ENCODE results near the gene ESRRB. TPM values are rescaled to one million over a fixed set of nuclear protein-coding genes. Genes with fewer than 3 reads are reported as not detected.

The ESRRB gene
- polyA plus RNA-seq (ENCODE audit: low read depth in 6 of 6): not detected

GRCh38 chr14:76375947-76376404, at the start of gene ESRRB:
Gene ESRRB, plus strand, starts transcription at chr14:76376137. Its CDS starts 265 bp downstream, at chr14:76376402.
- Mint-ChIP-seq H3K4me1 (peaks cover 4 to 11% (median 5%) of the 10 kb centered on the region in 3 donors), H3K27me3 (peaks cover 67 to 91% (median 89%) of the 10 kb centered on the region in 3 donors), H3K4me3 (no peak within 1 kb of the TSS), H3K36me3 (no peaks in the 10 kb centered on the region), H3K9me3 (peaks cover 0 to 2% (median 0%) of the 10 kb centered on the region in 7 donors), H3K27ac (peak within 1 kb of the TSS in 1 of 6 donors; percentile 63)
- no peak for DNase-seq
- no peak for ATAC-seq (ENCODE audit: low read depth in 2 of 2)

GRCh38 chr14:76326918-76327689, 48.8 kb upstream of the ESRRB start:
- Mint-ChIP-seq H3K27me3 (peaks cover 41 to 92% (median 91%) of the 10 kb centered on the region in 3 donors), H3K36me3 (no peaks in the 10 kb centered on the region)

GRCh38 chr14:76328457-76329137, 47.3 kb upstream of the ESRRB start:
- H3K36me3 Mint-ChIP-seq: no peaks in the 10 kb centered on the region
- peaks cover 0 to 3% (median 0%) of the 10 kb centered on the region in 3 donors for H3K4me1 Mint-ChIP-seq
- peaks cover 41 to 79% (median 78%) of the 10 kb centered on the region in 3 donors for H3K27me3 Mint-ChIP-seq
- no peaks in the 10 kb centered on the region for H3K9me3 Mint-ChIP-seq
- DNase-seq: no peak
- no peak overlapping the region for H3K27ac Mint-ChIP-seq
- no peak overlapping the region for H3K4me3 Mint-ChIP-seq
- ATAC-seq (ENCODE audit: low read depth in 2 of 2): no peak

More at GRCh38 chr14:76326918-76327689, 48.8 kb upstream of the ESRRB start:
- no peak for DNase-seq
- H3K4me1 Mint-ChIP-seq: peaks cover 0 to 3% (median 0%) of the 10 kb centered on the region in 3 donors
- no peak for ATAC-seq (ENCODE audit: low read depth in 2 of 2)
- no peak overlapping the region for H3K4me3 Mint-ChIP-seq
- H3K27ac Mint-ChIP-seq: no peak overlapping the region
- no peaks in the 10 kb centered on the region for H3K9me3 Mint-ChIP-seq

- Mint-ChIP-seq H3K4me1 (peaks cover 0 to 3% (median 0%) of the 10 kb centered on the region in 3 donors), H3K36me3 (no peaks in the 10 kb centered on the region), H3K4me3 (no peak overlapping the region), H3K9me3 (no peaks in the 10 kb centered on the region), H3K27me3 (peaks cover 41 to 71% (median 71%) of the 10 kb centered on the region in 3 donors), H3K27ac (no peak overlapping the region)
- DNase-seq (no peak), ATAC-seq (ENCODE audit: low read depth in 2 of 2) (no peak)
Observed at GRCh38 chr14:76329154-76329928, 46.6 kb upstream of the ESRRB start.

GRCh38 chr14:76329951-76330350, 46.0 kb upstream of the ESRRB start:
- no peak overlapping the region for H3K4me3 Mint-ChIP-seq
- ATAC-seq (ENCODE audit: low read depth in 2 of 2) (no peak), DNase-seq (no peak)
- H3K27me3 Mint-ChIP-seq: peaks cover 41 to 72% (median 70%) of the 10 kb centered on the region in 3 donors
- H3K27ac Mint-ChIP-seq: no peak overlapping the region
- H3K36me3 Mint-ChIP-seq: no peaks in the 10 kb centered on the region
- peaks cover 0 to 3% (median 0%) of the 10 kb centered on the region in 3 donors for H3K4me1 Mint-ChIP-seq
- H3K9me3 Mint-ChIP-seq: no peaks in the 10 kb centered on the region

- Mint-ChIP-seq H3K36me3 (no peaks in the 10 kb centered on the region), H3K4me1 (peaks cover 0 to 3% (median 0%) of the 10 kb centered on the region in 3 donors), H3K4me3 (no peak overlapping the region), H3K9me3 (no peaks in the 10 kb centered on the region), H3K27ac (no peak overlapping the region), H3K27me3 (peaks cover 35 to 70% (median 62%) of the 10 kb centered on the region in 3 donors)
- ATAC-seq (ENCODE audit: low read depth in 2 of 2) (no peak), DNase-seq (no peak)
Observed at GRCh38 chr14:76330411-76331327, 45.3 kb upstream of the ESRRB start.

GRCh38 chr14:76331328-76332011, 44.5 kb upstream of the ESRRB start:
- ATAC-seq (ENCODE audit: low read depth in 2 of 2): no peak

GRCh38 chr14:76333664-76334063, 42.3 kb upstream of the ESRRB start:
- DNase-seq (no peak), ATAC-seq (ENCODE audit: low read depth in 2 of 2) (no peak)
- no peak overlapping the region for H3K27ac Mint-ChIP-seq
- H3K36me3 Mint-ChIP-seq: peaks cover 0 to 4% of the 10 kb centered on the region in 2 donors
- peaks cover 21 to 53% (median 45%) of the 10 kb centered on the region in 3 donors for H3K27me3 Mint-ChIP-seq
- peaks cover 0 to 3% (median 0%) of the 10 kb centered on the region in 3 donors for H3K4me1 Mint-ChIP-seq
- H3K9me3 Mint-ChIP-seq: peaks cover 0 to 5% (median 0%) of the 10 kb centered on the region in 7 donors
- H3K4me3 Mint-ChIP-seq: no peak overlapping the region

More at GRCh38 chr14:76331328-76332011, 44.5 kb upstream of the ESRRB start:
- H3K4me1 Mint-ChIP-seq: peaks cover 0 to 3% (median 0%) of the 10 kb centered on the region in 3 donors
- no peak overlapping the region for H3K27ac Mint-ChIP-seq
- peaks cover 28 to 65% (median 59%) of the 10 kb centered on the region in 3 donors for H3K27me3 Mint-ChIP-seq
- DNase-seq: no peak
- H3K36me3 Mint-ChIP-seq: no peaks in the 10 kb centered on the region
- H3K4me3 Mint-ChIP-seq: no peak overlapping the region
- no peaks in the 10 kb centered on the region for H3K9me3 Mint-ChIP-seq

- no peak overlapping the region for H3K4me3 Mint-ChIP-seq
- H3K36me3 Mint-ChIP-seq: peaks cover 0 to 4% of the 10 kb centered on the region in 2 donors
Observed at GRCh38 chr14:76334316-76334715, 41.6 kb upstream of the ESRRB start.

GRCh38 chr14:76336876-76337275, 39.1 kb upstream of the ESRRB start:
- DNase-seq (no peak), ATAC-seq (ENCODE audit: low read depth in 2 of 2) (no peak)
- H3K27ac Mint-ChIP-seq: peak overlapping the region in 1 of 6 donors; percentile 66
- H3K4me1 Mint-ChIP-seq: no peaks in the 10 kb centered on the region
- H3K36me3 Mint-ChIP-seq: peaks cover 0 to 4% of the 10 kb centered on the region in 2 donors
- H3K9me3 Mint-ChIP-seq: peaks cover 0 to 5% (median 0%) of the 10 kb centered on the region in 7 donors
- H3K27me3 Mint-ChIP-seq: peaks cover 7 to 32% (median 27%) of the 10 kb centered on the region in 3 donors
- H3K4me3 Mint-ChIP-seq: no peak overlapping the region

More at GRCh38 chr14:76334316-76334715, 41.6 kb upstream of the ESRRB start:
- DNase-seq (no peak), ATAC-seq (ENCODE audit: low read depth in 2 of 2) (no peak)
- peaks cover 0 to 3% (median 0%) of the 10 kb centered on the region in 3 donors for H3K4me1 Mint-ChIP-seq
- peaks cover 0 to 5% (median 0%) of the 10 kb centered on the region in 7 donors for H3K9me3 Mint-ChIP-seq
- no peak overlapping the region for H3K27ac Mint-ChIP-seq
- peaks cover 14 to 46% (median 39%) of the 10 kb centered on the region in 3 donors for H3K27me3 Mint-ChIP-seq

- DNase-seq: no peak
- Mint-ChIP-seq H3K27ac (no peak overlapping the region), H3K4me1 (no peaks in the 10 kb centered on the region), H3K4me3 (no peak overlapping the region), H3K9me3 (peaks cover 0 to 5% (median 1%) of the 10 kb centered on the region in 7 donors), H3K36me3 (peaks cover 4% of the 10 kb centered on the region in 2 donors), H3K27me3 (peaks cover 7 to 42% (median 33%) of the 10 kb centered on the region in 3 donors)
- ATAC-seq (ENCODE audit: low read depth in 2 of 2): no peak
Observed at GRCh38 chr14:76337635-76338545, 38.0 kb upstream of the ESRRB start.
